ENCODE measurements around the gene CDC42BPB.

CDC42BPB gene

DNA sequence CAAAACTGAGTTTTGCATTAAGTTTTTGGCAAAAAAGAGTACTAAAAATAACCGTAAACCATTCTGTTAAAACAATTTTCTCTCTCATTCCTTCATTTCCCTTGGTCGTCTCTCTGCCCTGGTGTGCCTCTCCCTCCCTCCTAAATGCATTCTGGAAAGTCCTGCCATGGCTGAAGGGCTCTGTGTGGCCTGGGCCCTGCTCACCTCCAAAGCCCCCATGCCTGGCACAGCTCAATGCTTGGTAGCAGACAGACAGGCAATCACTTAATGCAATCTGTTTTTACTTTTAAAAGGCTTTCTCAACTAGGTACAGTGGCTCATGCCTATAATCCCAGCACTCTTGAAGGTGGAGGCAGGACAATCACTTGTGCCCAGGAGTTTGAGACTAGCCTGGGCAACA lies 47.8 kb downstream of the CDC42BPB start:
- no peaks in the 10 kb centered on the region for H4K20me1 ChIP-seq (ENCODE audit: control insufficient read depth, insufficient read depth, low read depth, low read length)
- H3K4me3 ChIP-seq (ENCODE audit: low read length) = no peak overlapping the region
- H3K36me3 ChIP-seq (ENCODE audit: control insufficient read depth, low read length) = no peaks in the 10 kb centered on the region
- no peaks in the 10 kb centered on the region for H3K9me3 ChIP-seq (ENCODE audit: control insufficient read depth, insufficient read depth, low read length)
- H3K27me3 ChIP-seq (ENCODE audit: control insufficient read depth, low read length) = peaks cover 2% of the 10 kb centered on the region; the same call in 1 of the 2 replicates
- H3F3A ChIP-seq (ENCODE audit: control insufficient read depth, insufficient read depth) = no peaks in the 10 kb centered on the region
- no peaks in the 10 kb centered on the region for H3K9me2 ChIP-seq (replicated peaks; ENCODE audit: control insufficient read depth, low read length)
- H3K4me2 ChIP-seq (ENCODE audit: low read length) = no peak overlapping the region
- H3K27ac ChIP-seq (ENCODE audit: low read depth, low read length) = no peak overlapping the region
- TF ChIP-seq, protein P1, sequence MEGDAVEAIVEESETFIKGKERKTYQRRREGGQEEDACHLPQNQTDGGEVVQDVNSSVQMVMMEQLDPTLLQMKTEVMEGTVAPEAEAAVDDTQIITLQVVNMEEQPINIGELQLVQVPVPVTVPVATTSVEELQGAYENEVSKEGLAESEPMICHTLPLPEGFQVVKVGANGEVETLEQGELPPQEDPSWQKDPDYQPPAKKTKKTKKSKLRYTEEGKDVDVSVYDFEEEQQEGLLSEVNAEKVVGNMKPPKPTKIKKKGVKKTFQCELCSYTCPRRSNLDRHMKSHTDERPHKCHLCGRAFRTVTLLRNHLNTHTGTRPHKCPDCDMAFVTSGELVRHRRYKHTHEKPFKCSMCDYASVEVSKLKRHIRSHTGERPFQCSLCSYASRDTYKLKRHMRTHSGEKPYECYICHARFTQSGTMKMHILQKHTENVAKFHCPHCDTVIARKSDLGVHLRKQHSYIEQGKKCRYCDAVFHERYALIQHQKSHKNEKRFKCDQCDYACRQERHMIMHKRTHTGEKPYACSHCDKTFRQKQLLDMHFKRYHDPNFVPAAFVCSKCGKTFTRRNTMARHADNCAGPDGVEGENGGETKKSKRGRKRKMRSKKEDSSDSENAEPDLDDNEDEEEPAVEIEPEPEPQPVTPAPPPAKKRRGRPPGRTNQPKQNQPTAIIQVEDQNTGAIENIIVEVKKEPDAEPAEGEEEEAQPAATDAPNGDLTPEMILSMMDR (IDR thresholded peaks at IDR 0.05; ENCODE audit: low read depth, low read length, poor library complexity, severe bottlenecking) = no peak
- TF ChIP-seq EZH2phosphoT487 (IDR thresholded peaks at IDR 0.05; ENCODE audit: borderline replicate concordance, low read length) = no peak
- no peaks in the 10 kb centered on the region for H3K4me1 ChIP-seq (ENCODE audit: control insufficient read depth, low read length)
- no peaks in the 10 kb centered on the region for H3K79me2 ChIP-seq (ENCODE audit: control insufficient read depth, low read length)

DNA sequence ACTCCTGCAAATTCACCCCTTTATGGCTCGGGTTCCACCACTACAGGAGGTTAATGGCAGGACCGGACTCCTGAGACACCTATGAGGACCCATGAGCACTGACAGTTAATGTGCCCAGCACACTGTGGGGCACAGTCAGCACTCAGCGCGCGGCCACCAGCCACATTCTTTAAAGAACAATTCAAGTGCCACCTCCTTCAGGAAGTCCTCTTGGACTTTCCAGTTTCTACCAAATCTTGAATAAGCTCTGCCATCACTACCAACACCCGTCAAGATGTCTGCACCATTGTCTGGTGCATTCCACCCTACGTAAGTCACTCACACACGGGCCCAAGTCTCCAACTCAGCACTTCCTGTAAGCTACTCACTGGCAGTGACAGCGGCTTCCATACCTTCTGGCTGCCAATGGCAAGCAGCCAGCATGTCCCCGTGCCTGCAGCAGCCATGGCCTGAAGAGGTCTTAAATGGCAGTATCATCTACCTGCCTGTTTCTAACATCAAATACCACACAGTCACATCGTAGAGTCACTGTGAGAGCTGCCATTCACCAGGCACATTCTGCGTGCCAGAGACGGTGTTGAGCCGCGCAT lies 48.5 kb downstream of the CDC42BPB start:
- no peak overlapping the region for H3K4me2 ChIP-seq (ENCODE audit: low read length)
- no peaks in the 10 kb centered on the region for H3F3A ChIP-seq (ENCODE audit: control insufficient read depth, insufficient read depth)
- no peaks in the 10 kb centered on the region for H4K20me1 ChIP-seq (ENCODE audit: control insufficient read depth, insufficient read depth, low read depth, low read length)
- no peaks in the 10 kb centered on the region for H3K27me3 ChIP-seq (ENCODE audit: control insufficient read depth, low read length)
- no peak overlapping the region for H3K4me3 ChIP-seq (ENCODE audit: low read length)
- no peak overlapping the region for H3K27ac ChIP-seq (ENCODE audit: low read depth, low read length)
- no peaks in the 10 kb centered on the region for H3K79me2 ChIP-seq (ENCODE audit: control insufficient read depth, low read length)
- H3K9me3 ChIP-seq (ENCODE audit: control insufficient read depth, insufficient read depth, low read length) = no peaks in the 10 kb centered on the region
- no peaks in the 10 kb centered on the region for H3K36me3 ChIP-seq (ENCODE audit: control insufficient read depth, low read length)
- no peaks in the 10 kb centered on the region for H3K9me2 ChIP-seq (replicated peaks; ENCODE audit: control insufficient read depth, low read length)
- H3K4me1 ChIP-seq (ENCODE audit: control insufficient read depth, low read length) = no peaks in the 10 kb centered on the region
- no peak for TF ChIP-seq EZH2phosphoT487 (IDR thresholded peaks at IDR 0.05; ENCODE audit: borderline replicate concordance, low read length)
- TF ChIP-seq, protein P1 (IDR thresholded peaks at IDR 0.05; ENCODE audit: low read depth, low read length, poor library complexity, severe bottlenecking) = no peak

DNA sequence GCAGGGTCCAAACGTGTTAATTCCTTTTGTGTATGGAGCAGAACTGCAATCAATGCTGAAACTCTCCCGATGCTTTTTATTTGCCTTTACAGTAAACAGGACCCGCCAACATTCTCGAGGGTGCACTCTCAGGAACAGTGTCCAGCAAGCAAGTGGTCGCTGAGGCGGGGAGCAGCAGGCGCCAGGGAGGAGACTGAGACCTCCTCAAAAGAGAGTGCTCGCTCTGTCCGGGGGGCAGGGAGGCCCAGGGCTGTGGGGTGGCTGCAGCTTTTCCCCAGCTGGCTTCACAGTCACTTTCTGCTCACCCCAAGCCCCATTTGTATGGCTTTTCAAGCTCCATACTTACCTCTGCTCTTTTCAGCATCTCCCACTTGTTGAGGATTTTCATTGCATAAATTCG lies 49.2 kb downstream of the CDC42BPB start:
- Histone ChIP-seq H3K4me3 (ENCODE audit: low read length) (no peak overlapping the region), H3K9me2 (replicated peaks; ENCODE audit: control insufficient read depth, low read length) (no peaks in the 10 kb centered on the region), H3K27me3 (ENCODE audit: control insufficient read depth, low read length) (no peaks in the 10 kb centered on the region), H4K20me1 (ENCODE audit: control insufficient read depth, insufficient read depth, low read depth, low read length) (no peaks in the 10 kb centered on the region), H3K4me1 (ENCODE audit: control insufficient read depth, low read length) (no peaks in the 10 kb centered on the region), H3F3A (ENCODE audit: control insufficient read depth, insufficient read depth) (no peaks in the 10 kb centered on the region), H3K4me2 (ENCODE audit: low read length) (no peak overlapping the region), H3K27ac (ENCODE audit: low read depth, low read length) (no peak overlapping the region), H3K9me3 (ENCODE audit: control insufficient read depth, insufficient read depth, low read length) (no peaks in the 10 kb centered on the region), H3K36me3 (ENCODE audit: control insufficient read depth, low read length) (no peaks in the 10 kb centered on the region), H3K79me2 (ENCODE audit: control insufficient read depth, low read length) (no peaks in the 10 kb centered on the region)
- no peak for TF ChIP-seq EZH2phosphoT487 (IDR thresholded peaks at IDR 0.05; ENCODE audit: borderline replicate concordance, low read length)
- TF ChIP-seq, protein P1 (IDR thresholded peaks at IDR 0.05; ENCODE audit: low read depth, low read length, poor library complexity, severe bottlenecking) = no peak

Measured in DOHH2 (cell line).